Loucy (cell line): Measurements from ENCODE around the gene SRSF9.

Experiments
- EZH2phosphoT487 ChIP-seq: fragments of 200-600 bp; IDR thresholded peaks from 2 replicates; pipeline ENCODE4 v1.6.1; 2018; ENCODE audit warnings: antibody characterized with exemption, mild to moderate bottlenecking, moderate library complexity, borderline replicate concordance
- TF ChIP-seq, protein P1 (sequence below): fragments of 200-600 bp; sonication (generic); conservative IDR thresholded peaks from 2 replicates; pipeline ENCODE4 v1.5.1; 2014; ENCODE audit warnings: mild to moderate bottlenecking, antibody characterized with exemption, low read length

DNA sequence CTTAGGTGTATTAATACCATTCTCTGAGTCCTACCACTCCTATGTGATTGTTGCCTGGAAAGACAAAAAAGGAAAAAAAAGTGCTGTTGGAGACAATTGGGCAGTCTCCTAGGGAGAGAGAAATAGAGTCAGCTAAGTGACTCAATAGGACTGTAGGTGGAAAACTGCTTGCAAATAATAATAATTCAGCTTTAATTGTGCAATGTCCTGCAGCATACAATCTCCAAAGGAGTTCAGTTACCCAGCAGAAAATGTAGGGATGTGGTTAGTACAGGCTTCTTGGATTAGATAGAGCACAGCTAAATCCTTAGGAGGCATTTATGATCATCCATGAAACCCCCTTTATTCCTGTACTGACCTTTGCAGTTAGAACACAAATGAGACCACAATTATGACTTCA lies 3.0 kb upstream of the SRSF9 start:
- TF ChIP-seq, protein P1, sequence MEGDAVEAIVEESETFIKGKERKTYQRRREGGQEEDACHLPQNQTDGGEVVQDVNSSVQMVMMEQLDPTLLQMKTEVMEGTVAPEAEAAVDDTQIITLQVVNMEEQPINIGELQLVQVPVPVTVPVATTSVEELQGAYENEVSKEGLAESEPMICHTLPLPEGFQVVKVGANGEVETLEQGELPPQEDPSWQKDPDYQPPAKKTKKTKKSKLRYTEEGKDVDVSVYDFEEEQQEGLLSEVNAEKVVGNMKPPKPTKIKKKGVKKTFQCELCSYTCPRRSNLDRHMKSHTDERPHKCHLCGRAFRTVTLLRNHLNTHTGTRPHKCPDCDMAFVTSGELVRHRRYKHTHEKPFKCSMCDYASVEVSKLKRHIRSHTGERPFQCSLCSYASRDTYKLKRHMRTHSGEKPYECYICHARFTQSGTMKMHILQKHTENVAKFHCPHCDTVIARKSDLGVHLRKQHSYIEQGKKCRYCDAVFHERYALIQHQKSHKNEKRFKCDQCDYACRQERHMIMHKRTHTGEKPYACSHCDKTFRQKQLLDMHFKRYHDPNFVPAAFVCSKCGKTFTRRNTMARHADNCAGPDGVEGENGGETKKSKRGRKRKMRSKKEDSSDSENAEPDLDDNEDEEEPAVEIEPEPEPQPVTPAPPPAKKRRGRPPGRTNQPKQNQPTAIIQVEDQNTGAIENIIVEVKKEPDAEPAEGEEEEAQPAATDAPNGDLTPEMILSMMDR: no peak
- TF ChIP-seq EZH2phosphoT487: no peak
